HG03520 (cell line): ENCODE data around the gene EMILIN2.
"Not testable (repeated sequence)": the region's sequence is repeated elsewhere in the genome, so short reads cannot be mapped to it uniquely, and the experiment has no call there.

ENCODE experiments used
- ATAC-seq: cut with Tn5 transposase; IDR thresholded peaks from one replicate; pipeline ENCODE4 v1.9.1; 2021; ENCODE audit warnings: mild to moderate bottlenecking, moderate library complexity; ENCODE audit not compliant: unreplicated experiment

Gene EMILIN2

DNA sequence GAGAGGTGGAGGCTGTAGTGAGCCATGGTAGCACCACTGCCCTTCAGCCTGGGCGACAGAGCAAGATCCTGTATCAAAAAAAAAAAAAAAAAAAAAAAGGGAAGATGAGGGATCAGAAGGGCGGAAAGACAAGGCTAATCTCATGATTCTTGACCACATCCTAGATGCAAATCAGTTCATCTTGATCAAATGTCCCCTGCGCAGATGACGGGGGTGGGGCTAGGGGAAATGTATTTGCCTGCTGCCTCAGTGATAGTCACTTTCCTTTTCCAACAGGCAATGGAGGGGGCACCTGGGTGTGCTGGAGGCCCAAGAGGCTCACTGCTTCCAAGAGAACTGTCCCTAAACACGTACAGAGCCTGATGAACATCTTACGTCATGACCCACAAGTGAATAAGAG lies 3.7 kb upstream of the EMILIN2 start:
- no peak for ATAC-seq

- no peak for ATAC-seq
Measured at GRCh38 chr18:2845172-2845571, 1.6 kb upstream of the EMILIN2 start.

- ATAC-seq = peak; percentile 25
Measured at GRCh38 chr18:2847317-2848246, 776 bp downstream of the EMILIN2 start.

- ATAC-seq = no peak
Measured at GRCh38 chr18:2848247-2849246, 1.7 kb downstream of the EMILIN2 start.

DNA sequence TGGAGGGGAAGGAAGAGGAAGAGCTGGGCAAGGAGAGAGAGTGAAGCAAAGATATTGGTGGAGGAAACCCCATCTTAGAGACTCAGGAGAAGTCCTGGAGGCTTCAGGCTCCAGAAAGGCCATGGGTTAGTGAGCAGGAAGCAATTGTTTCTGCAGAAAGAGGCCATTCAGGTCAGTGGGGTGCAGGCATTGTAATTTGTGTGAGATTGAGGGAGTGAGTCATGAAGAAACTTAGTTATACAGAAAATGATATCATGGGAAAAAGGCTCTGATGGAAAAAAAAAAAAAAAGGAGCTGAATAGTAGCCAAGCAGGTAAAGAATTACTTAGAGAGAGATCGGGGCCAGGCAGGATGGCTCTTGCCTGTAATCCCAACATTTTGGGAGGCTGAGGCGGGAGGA lies 4.0 kb downstream of the EMILIN2 start:
- no peak for ATAC-seq

GRCh38 chr18:2851771-2852170 lies 5.0 kb downstream of the EMILIN2 start:
- no peak for ATAC-seq

- ATAC-seq = not testable (repeated sequence)
Measured at GRCh38 chr18:2852460-2852859, 5.7 kb downstream of the EMILIN2 start.

- ATAC-seq = no peak
Measured at GRCh38 chr18:2853173-2853925, 6.5 kb downstream of the EMILIN2 start.

- ATAC-seq = no peak
Measured at GRCh38 chr18:2853926-2854664, 7.3 kb downstream of the EMILIN2 start.

GRCh38 chr18:2854875-2855274 lies 8.1 kb downstream of the EMILIN2 start:
- ATAC-seq = no peak

GRCh38 chr18:2855560-2856350 lies 8.9 kb downstream of the EMILIN2 start:
- ATAC-seq = no peak

- no peak for ATAC-seq
Measured at GRCh38 chr18:2856547-2857170, 9.9 kb downstream of the EMILIN2 start.

GRCh38 chr18:2857491-2858131 lies 10.8 kb downstream of the EMILIN2 start:
- ATAC-seq = no peak

DNA sequence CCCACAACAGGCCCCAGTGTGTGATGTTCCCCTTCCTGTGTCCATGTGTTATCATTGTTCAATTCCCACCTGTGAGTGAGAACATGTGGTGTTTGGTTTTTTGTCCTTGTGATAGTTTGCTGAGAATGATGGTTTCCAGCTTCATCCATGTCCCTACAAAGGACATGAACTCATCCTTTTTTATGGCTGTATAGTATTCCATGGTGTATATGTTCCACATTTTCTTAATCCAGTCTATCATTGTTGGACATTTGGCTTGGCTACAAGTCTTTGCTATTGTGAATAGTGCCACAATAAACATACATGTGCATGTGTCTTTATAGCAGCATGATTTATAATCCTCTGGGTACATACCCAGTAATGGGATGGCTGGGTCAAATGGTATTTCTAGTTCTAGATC lies 13.6 kb downstream of the EMILIN2 start:
- ATAC-seq = not testable (repeated sequence)

- not testable (repeated sequence) for ATAC-seq
Measured at GRCh38 chr18:2863997-2864396, 17.2 kb downstream of the EMILIN2 start.

- not testable (repeated sequence) for ATAC-seq
Measured at GRCh38 chr18:2866465-2866864, 19.7 kb downstream of the EMILIN2 start.

GRCh38 chr18:2869207-2869606 lies 22.4 kb downstream of the EMILIN2 start:
- ATAC-seq = no peak

- ATAC-seq = no peak
Measured at GRCh38 chr18:2871111-2871720, 24.4 kb downstream of the EMILIN2 start.
